ENCODE results near the gene CHORDC1. TPM values are rescaled to one million over a fixed set of nuclear protein-coding genes. Genes with fewer than 3 reads are reported as not detected.
A peak's percentile ranks its signal among the peaks of the same experiment; 100 is the strongest.
"Not testable (repeated sequence)": the region's sequence is repeated elsewhere in the genome, so short reads cannot be mapped to it uniquely, and the experiment has no call there.

Gene CHORDC1
- total RNA-seq, 2 experiments from 2014 or later, result 46.7 to 55.4 TPM

DNA sequence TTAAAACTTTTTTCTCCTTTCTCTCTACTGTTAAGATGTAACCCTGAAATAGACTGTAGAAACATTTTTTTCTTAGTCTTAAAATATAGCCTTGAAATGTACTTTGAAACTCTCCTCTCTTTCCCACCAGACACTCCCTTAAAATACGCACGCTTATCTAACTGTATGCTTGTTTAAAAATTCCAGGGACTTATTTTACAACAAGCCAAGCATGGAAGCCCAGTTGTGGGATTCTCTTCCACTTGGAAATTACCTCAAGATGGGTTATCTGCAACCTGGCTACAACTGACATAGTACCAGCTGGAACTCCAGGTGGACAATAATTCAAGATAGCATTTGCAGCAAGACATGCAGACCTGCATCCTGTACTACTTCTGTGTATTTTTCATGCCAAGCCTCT is 12.1 kb upstream of the CHORDC1 start:
- DNase-seq (no peak), ATAC-seq (ENCODE audit: low read depth) (no peak)
- no peak overlapping the region for H3K27ac Mint-ChIP-seq
- no peaks in the 10 kb centered on the region for H3K36me3 Mint-ChIP-seq
- H3K4me1 Mint-ChIP-seq, result no peaks in the 10 kb centered on the region
- POLR2A ChIA-PET, result no interaction called here
- H3K9me3 Mint-ChIP-seq, result peaks cover 1% of the 10 kb centered on the region
- H3K4me3 Mint-ChIP-seq, result no peak overlapping the region
- peaks cover 30% of the 10 kb centered on the region for H3K27me3 Mint-ChIP-seq

GRCh38 chr11:90229791-90230190 is 6.9 kb upstream of the CHORDC1 start:
- Mint-ChIP-seq H3K27me3 (peaks cover 16% of the 10 kb centered on the region), H3K4me1 (peaks cover 1% of the 10 kb centered on the region), H3K36me3 (peaks cover 5% of the 10 kb centered on the region), H3K27ac (no peak overlapping the region), H3K4me3 (no peak overlapping the region), H3K9me3 (peaks cover 1% of the 10 kb centered on the region)
- ATAC-seq (ENCODE audit: low read depth) (no peak), DNase-seq (no peak)
- POLR2A ChIA-PET, result no interaction called here

DNA sequence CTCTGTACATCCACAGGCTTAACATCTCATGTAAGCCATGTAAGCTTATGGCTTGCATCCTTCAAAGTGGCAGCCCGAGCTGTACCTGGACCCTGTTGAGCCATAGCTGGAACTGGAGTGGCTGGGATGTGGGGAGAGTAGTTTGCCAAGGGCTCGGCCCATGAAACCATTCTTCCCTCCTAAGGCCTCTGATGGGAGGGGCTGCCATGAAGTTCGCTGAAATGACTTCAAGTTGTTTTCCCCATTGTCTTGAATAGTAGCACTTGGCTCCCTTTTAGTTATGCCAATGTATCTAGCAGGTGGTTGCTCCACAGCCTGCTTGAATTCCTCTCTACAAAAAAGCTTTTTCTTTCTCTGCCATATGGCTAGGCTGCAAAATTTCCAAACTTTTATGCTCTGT is 5.2 kb upstream of the CHORDC1 start:
- Mint-ChIP-seq H3K36me3 (peaks cover 5% of the 10 kb centered on the region), H3K4me1 (peaks cover 4% of the 10 kb centered on the region), H3K4me3 (no peak overlapping the region), H3K27ac (no peak overlapping the region), H3K9me3 (peaks cover 1% of the 10 kb centered on the region), H3K27me3 (peaks cover 13% of the 10 kb centered on the region)
- DNase-seq, result no peak
- POLR2A ChIA-PET, result no interaction called here
- no peak for ATAC-seq (ENCODE audit: low read depth)

DNA sequence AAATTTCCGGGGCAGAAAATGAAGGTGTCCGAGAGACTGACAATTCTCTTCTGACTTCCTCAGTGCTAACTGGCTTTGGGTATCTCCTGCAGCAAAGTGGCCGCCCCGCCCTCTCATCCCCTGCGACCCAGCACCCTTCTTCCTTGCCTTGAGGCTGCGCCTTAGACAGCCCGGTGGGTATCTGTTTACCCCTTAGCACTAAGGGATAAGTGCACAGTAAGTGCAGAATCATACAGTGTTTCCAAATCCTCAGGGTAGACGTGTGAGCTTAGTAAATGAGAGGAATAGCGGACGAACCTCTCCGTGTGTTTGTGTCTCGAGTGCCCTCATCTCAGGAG is 368 bp upstream of the CHORDC1 start:
- peaks cover 30% of the 10 kb centered on the region for H3K4me1 Mint-ChIP-seq

DNA sequence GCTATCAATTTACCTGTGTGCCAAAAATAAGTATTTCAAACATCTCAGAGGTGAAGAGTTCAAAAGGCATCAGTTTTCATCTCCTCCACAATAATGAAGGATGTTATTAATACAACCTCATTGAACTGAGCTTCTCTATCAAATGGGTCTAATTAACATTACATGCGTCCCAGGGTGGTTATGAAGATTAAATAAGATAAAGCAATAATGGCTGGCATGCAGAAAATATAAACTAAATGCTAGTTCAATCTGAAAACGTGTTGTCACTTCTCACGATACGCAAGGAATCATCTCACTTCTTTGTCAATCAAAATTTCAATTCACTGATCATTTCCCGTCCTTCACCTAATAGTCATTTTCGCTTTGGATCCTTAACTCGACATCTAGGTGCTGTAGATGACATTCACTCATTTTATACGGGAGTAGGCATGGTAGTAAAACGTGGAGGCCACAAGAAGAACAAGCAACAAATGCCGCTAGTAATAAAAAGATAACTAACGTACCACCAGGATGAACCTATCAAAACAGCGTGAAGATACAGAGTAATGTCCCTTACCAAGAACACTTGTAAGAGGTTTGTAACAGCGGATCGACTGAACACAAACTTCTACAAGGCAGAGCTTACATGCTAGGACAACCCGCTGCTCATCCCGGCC is 918 bp downstream of the CHORDC1 start:
- ATAC-seq (ENCODE audit: low read depth) (no peak), DNase-seq (no peak)
- H3K9me3 Mint-ChIP-seq, result no peaks in the 10 kb centered on the region
- H3K36me3 Mint-ChIP-seq, result peaks cover 16% of the 10 kb centered on the region
- POLR2A ChIA-PET, result no interaction called here
- peak overlapping the region; percentile 96 for H3K27ac Mint-ChIP-seq
- H3K4me3 Mint-ChIP-seq, result peak overlapping the region; percentile 99
- H3K27me3 Mint-ChIP-seq, result no peaks in the 10 kb centered on the region
- H3K4me1 Mint-ChIP-seq, result peaks cover 33% of the 10 kb centered on the region

More for the DNA sequence above, 368 bp upstream of the CHORDC1 start:
- peak overlapping the region; percentile 99 for H3K4me3 Mint-ChIP-seq
- ATAC-seq (ENCODE audit: low read depth) (peak; percentile 69), DNase-seq (no peak)
- peak overlapping the region; percentile 95 for H3K27ac Mint-ChIP-seq
- H3K9me3 Mint-ChIP-seq, result no peaks in the 10 kb centered on the region
- POLR2A ChIA-PET, result no interaction called here
- no peaks in the 10 kb centered on the region for H3K27me3 Mint-ChIP-seq
- peaks cover 10% of the 10 kb centered on the region for H3K36me3 Mint-ChIP-seq

- Mint-ChIP-seq H3K9me3 (no peaks in the 10 kb centered on the region), H3K4me3 (peak overlapping the region; percentile 99), H3K4me1 (peaks cover 36% of the 10 kb centered on the region), H3K27ac (peak overlapping the region; percentile 7), H3K36me3 (peaks cover 22% of the 10 kb centered on the region), H3K27me3 (no peaks in the 10 kb centered on the region)
- POLR2A ChIA-PET, result no interaction called here
- ATAC-seq (ENCODE audit: low read depth) (no peak), DNase-seq (no peak)
Observed at GRCh38 chr11:90220391-90220790, 2.5 kb downstream of the CHORDC1 start.

- Mint-ChIP-seq H3K36me3 (peaks cover 22% of the 10 kb centered on the region), H3K9me3 (no peaks in the 10 kb centered on the region), H3K27me3 (no peaks in the 10 kb centered on the region), H3K4me1 (peaks cover 36% of the 10 kb centered on the region), H3K4me3 (no peak overlapping the region), H3K27ac (no peak overlapping the region)
- no peak for DNase-seq
- no peak for ATAC-seq (ENCODE audit: low read depth)
- POLR2A ChIA-PET, result no interaction called here
Observed at GRCh38 chr11:90219438-90219837, 3.4 kb downstream of the CHORDC1 start.

- Mint-ChIP-seq H3K4me1 (peaks cover 34% of the 10 kb centered on the region), H3K9me3 (no peaks in the 10 kb centered on the region), H3K4me3 (no peak overlapping the region), H3K27ac (no peak overlapping the region), H3K36me3 (peaks cover 23% of the 10 kb centered on the region), H3K27me3 (no peaks in the 10 kb centered on the region)
- no peak for DNase-seq
- POLR2A ChIA-PET, result no interaction called here
- ATAC-seq (ENCODE audit: low read depth), result no peak
Observed at GRCh38 chr11:90218606-90219005, 4.2 kb downstream of the CHORDC1 start.

- H3K4me1 Mint-ChIP-seq, result peaks cover 31% of the 10 kb centered on the region
Observed at GRCh38 chr11:90216611-90217010, 6.2 kb downstream of the CHORDC1 start.

DNA sequence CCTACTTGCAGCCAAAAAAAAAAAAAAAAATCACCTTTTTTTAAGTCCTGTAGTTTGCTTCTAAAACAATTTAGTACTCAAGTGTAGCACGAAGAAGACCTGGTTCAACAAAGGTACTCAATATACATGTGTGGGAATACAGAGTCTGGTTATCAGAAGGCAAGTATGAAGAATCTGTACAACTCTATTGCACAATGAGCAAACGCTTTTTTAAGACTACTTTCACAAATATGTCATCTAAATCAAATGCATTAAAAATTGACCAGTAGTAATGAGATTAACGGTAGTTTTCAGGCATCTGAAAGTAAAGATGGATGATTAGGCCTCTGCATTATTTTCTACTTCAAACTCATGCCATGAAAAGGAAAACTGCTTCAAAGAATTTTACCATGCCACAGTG is 9.5 kb downstream of the CHORDC1 start:
- Mint-ChIP-seq H3K27me3 (no peaks in the 10 kb centered on the region), H3K4me3 (no peak overlapping the region), H3K36me3 (peaks cover 33% of the 10 kb centered on the region), H3K9me3 (no peaks in the 10 kb centered on the region), H3K4me1 (peaks cover 8% of the 10 kb centered on the region), H3K27ac (no peak overlapping the region)
- ATAC-seq (ENCODE audit: low read depth) (no peak), DNase-seq (no peak)
- POLR2A ChIA-PET, result no interaction called here

More at GRCh38 chr11:90216611-90217010, 6.2 kb downstream of the CHORDC1 start:
- POLR2A ChIA-PET, result no interaction called here
- no peak for ATAC-seq (ENCODE audit: low read depth)
- no peak for DNase-seq
- H3K4me3 Mint-ChIP-seq, result no peak overlapping the region
- H3K27me3 Mint-ChIP-seq, result no peaks in the 10 kb centered on the region
- no peak overlapping the region for H3K27ac Mint-ChIP-seq
- H3K36me3 Mint-ChIP-seq, result peaks cover 34% of the 10 kb centered on the region
- H3K9me3 Mint-ChIP-seq, result no peaks in the 10 kb centered on the region

DNA sequence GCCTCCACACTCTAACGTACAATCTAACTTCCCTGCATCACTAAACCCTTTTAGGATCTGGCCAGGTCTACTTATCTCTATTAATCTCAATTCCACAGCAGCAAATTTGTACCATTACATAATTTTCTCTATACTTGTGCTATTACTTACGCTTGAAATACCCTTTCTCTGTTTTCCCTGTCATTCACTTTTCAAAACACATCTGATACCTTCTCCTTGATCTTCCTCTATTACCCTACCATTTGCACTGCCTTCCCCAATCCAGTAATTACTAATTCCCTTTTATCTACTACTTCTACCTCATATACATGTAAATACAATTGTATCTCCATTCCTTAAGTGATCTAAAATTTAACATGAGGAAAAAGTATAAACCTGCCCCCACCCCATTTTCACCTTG is 14.0 kb downstream of the CHORDC1 start:
- no peak overlapping the region for H3K4me3 Mint-ChIP-seq
- peaks cover 24% of the 10 kb centered on the region for H3K36me3 Mint-ChIP-seq
- no peaks in the 10 kb centered on the region for H3K9me3 Mint-ChIP-seq
- POLR2A ChIA-PET, result no interaction called here
- ATAC-seq (ENCODE audit: low read depth), result no peak
- H3K27me3 Mint-ChIP-seq, result no peaks in the 10 kb centered on the region
- H3K4me1 Mint-ChIP-seq, result peaks cover 4% of the 10 kb centered on the region
- H3K27ac Mint-ChIP-seq, result no peak overlapping the region
- no peak for DNase-seq

GRCh38 chr11:90207992-90208391 is 14.9 kb downstream of the CHORDC1 start:
- not testable (repeated sequence) for H3K4me1 Mint-ChIP-seq, DNase-seq

GRCh38 chr11:90204832-90205646 is 17.8 kb downstream of the CHORDC1 start:
- H3K36me3 Mint-ChIP-seq, result peaks cover 15% of the 10 kb centered on the region
- POLR2A ChIA-PET, result no interaction called here
- no peaks in the 10 kb centered on the region for H3K9me3 Mint-ChIP-seq
- H3K27me3 Mint-ChIP-seq, result no peaks in the 10 kb centered on the region
- H3K4me1 Mint-ChIP-seq, result peaks cover 5% of the 10 kb centered on the region
- no peak for ATAC-seq (ENCODE audit: low read depth)
- DNase-seq, result no peak
- no peak overlapping the region for H3K4me3 Mint-ChIP-seq
- no peak overlapping the region for H3K27ac Mint-ChIP-seq

More at GRCh38 chr11:90207992-90208391, 14.9 kb downstream of the CHORDC1 start:
- H3K27ac Mint-ChIP-seq; H3K4me3 Mint-ChIP-seq; POLR2A ChIA-PET; ATAC-seq (ENCODE audit: low read depth); H3K27me3 Mint-ChIP-seq; H3K9me3 Mint-ChIP-seq: not testable (repeated sequence)
- H3K36me3 Mint-ChIP-seq, result peaks cover 18% of the 10 kb centered on the region

- no peaks in the 10 kb centered on the region for H3K9me3 Mint-ChIP-seq
- POLR2A ChIA-PET, result no interaction called here
- H3K27me3 Mint-ChIP-seq, result no peaks in the 10 kb centered on the region
- H3K4me1 Mint-ChIP-seq, result peaks cover 4% of the 10 kb centered on the region
- H3K4me3 Mint-ChIP-seq, result no peak overlapping the region
- ATAC-seq (ENCODE audit: low read depth) (no peak), DNase-seq (no peak)
- H3K36me3 Mint-ChIP-seq, result peaks cover 14% of the 10 kb centered on the region
- no peak overlapping the region for H3K27ac Mint-ChIP-seq
Observed at GRCh38 chr11:90204407-90204806, 18.4 kb downstream of the CHORDC1 start.

All from activated naive CD8-positive, alpha-beta T cell treated with anti-CD3 and anti-CD28 coated beads, Interleukin-2, amount 10 ng/mL, durations not matched to agents 7 days and 5 days (primary cell).